GM23338 (cell line): Measurements from ENCODE around the gene RASGRF2. TPM values are rescaled to one million over a fixed set of nuclear protein-coding genes. Genes with fewer than 3 reads are reported as not detected.

ENCODE experiments used
- ATAC-seq: fragments of 200-7000 bp; cut with Tn5 transposase; 3 replicates; pipeline ENCODE4 v1.9.1; 2020
- DNase-seq: peaks from one replicate; pipeline ENCODE4 v3.0.0-alpha.2; 2015; ENCODE audit warnings: low spot score
- H2AFZ ChIP-seq: fragments of 200-600 bp; sonication (generic); 2 replicates; pipeline ENCODE4 v1.8.0; 2016; ENCODE audit warnings: antibody characterized with exemption, mild to moderate bottlenecking, moderate library complexity
- H3F3A ChIP-seq: fragments of 200-600 bp; sonication (generic); replicated peaks from 2 replicates; pipeline ENCODE4 v1.8.0; 2017; ENCODE audit warnings: antibody characterized with exemption, mixed run types, low read depth
- H3K27ac ChIP-seq: fragments of 200-600 bp; sonication (generic); 2 replicates; pipeline ENCODE4 v1.6.1; 2016; ENCODE audit warnings: low read depth
- H3K27me3 ChIP-seq: fragments of 200-600 bp; sonication (generic); 2 replicates; pipeline ENCODE4 v1.8.0; 2016; ENCODE audit warnings: mild to moderate bottlenecking, mixed run types, moderate library complexity; ENCODE audit not compliant: insufficient read depth
- H3K36me3 ChIP-seq: fragments of 200-600 bp; sonication (generic); 2 replicates; pipeline ENCODE4 v1.8.0; 2016; ENCODE audit warnings: mild to moderate bottlenecking; ENCODE audit not compliant: insufficient read depth
- H3K4me1 ChIP-seq: fragments of 200-600 bp; sonication (generic); 2 replicates; pipeline ENCODE4 v1.8.0; 2016; ENCODE audit warnings: mild to moderate bottlenecking, moderate library complexity; ENCODE audit not compliant: insufficient read depth
- H3K4me2 ChIP-seq: fragments of 200-600 bp; sonication (generic); 2 replicates; pipeline ENCODE4 v1.7.1; 2017; ENCODE audit warnings: mixed run types
- H3K4me3 ChIP-seq: fragments of 200-600 bp; sonication (generic); 2 replicates; pipeline ENCODE4 v1.6.1; 2016; ENCODE audit warnings: mixed run types
- H3K79me2 ChIP-seq: fragments of 200-600 bp; sonication (generic); replicated peaks from 2 replicates; pipeline ENCODE4 v1.8.0; 2017; ENCODE audit warnings: mild to moderate bottlenecking; ENCODE audit not compliant: insufficient read depth
- H3K9me2 ChIP-seq: fragments of 200-600 bp; sonication (generic); 2 replicates; pipeline ENCODE4 v1.8.0; 2017; ENCODE audit not compliant: insufficient read depth
- H4K20me1 ChIP-seq: fragments of 200-600 bp; sonication (generic); replicated peaks from 2 replicates; pipeline ENCODE4 v1.8.0; 2017; ENCODE audit warnings: mild to moderate bottlenecking; ENCODE audit not compliant: insufficient read depth
- H3K27ac Mint-ChIP-seq: 2 replicates; pipeline ENCODE4 v1.8.0; 2020; ENCODE audit warnings: inconsistent platforms, mild to moderate bottlenecking, moderate library complexity, mixed read lengths
- H3K27me3 Mint-ChIP-seq: 3 replicates; pipeline ENCODE4 v1.8.0; 2022; ENCODE audit warnings: low read depth, mild to moderate bottlenecking, moderate library complexity, mixed read lengths, inconsistent platforms; ENCODE audit not compliant: insufficient read depth, poor library complexity
- H3K36me3 Mint-ChIP-seq: 3 replicates; pipeline ENCODE4 v1.8.0; 2021; ENCODE audit warnings: low read depth, mild to moderate bottlenecking, inconsistent platforms, moderate library complexity, mixed read lengths
- H3K4me1 Mint-ChIP-seq: 3 replicates; pipeline ENCODE4 v1.8.0; 2020; ENCODE audit warnings: mild to moderate bottlenecking, inconsistent platforms, mixed read lengths
- H3K4me3 Mint-ChIP-seq: 3 replicates; pipeline ENCODE4 v1.8.0; 2021; ENCODE audit warnings: moderate library complexity, mild to moderate bottlenecking, inconsistent platforms, mixed read lengths
- H3K9me3 Mint-ChIP-seq: 3 replicates; pipeline ENCODE4 v1.8.0; 2020; ENCODE audit warnings: moderate library complexity, mild to moderate bottlenecking, inconsistent platforms, mixed read lengths
- EZH2 ChIP-seq: fragments of 200-600 bp; sonication (generic); IDR thresholded peaks from one replicate; pipeline ENCODE4 v1.8.0; 2017; ENCODE audit warnings: antibody characterized with exemption, mild to moderate bottlenecking, low read depth; ENCODE audit not compliant: unreplicated experiment
- JUNB ChIP-seq: IDR thresholded peaks from one replicate; pipeline ENCODE4 v1.6.1; 2016; ENCODE audit warnings: antibody characterized with exemption; ENCODE audit not compliant: unreplicated experiment
- POLR2AphosphoS5 ChIP-seq: IDR thresholded peaks from 2 replicates; pipeline ENCODE4 v1.6.1; 2016; ENCODE audit warnings: antibody characterized with exemption, low read depth
- polyA plus RNA-seq: library from polyadenylated mRNA; unstranded; fragments of >200 nt; fragmentation: Nextera tagmentation; extraction: Ambion mirVana; gene quantifications from 2 replicates; pipeline ENCODE4 v1.2.1, GENCODE V29; 2016
- total RNA-seq: library from RNA; depleted of rRNA; stranded (reverse); fragments of >200 nt; shearing (Covaris generic); gene quantifications from 2 replicates; pipeline ENCODE4 v1.2.3, GENCODE V29; 2014
- TF ChIP-seq, protein P1 (sequence below): fragments of 250-450 bp; sonication (Bioruptor Pico); IDR thresholded peaks from 2 replicates; pipeline ENCODE4 v1.5.0; 2020; ENCODE audit warnings: mild to moderate bottlenecking, moderate library complexity
- TF ChIP-seq, protein P2 (sequence below), 2 experiments: fragments of 200-600 bp in 1 of 2; sonication (generic) in 1 of 2; conservative IDR thresholded peaks; 2 replicates each; pipeline versions ENCODE4 v1.5.1 to v1.6.1; 2016 to 2017; ENCODE audit warnings: antibody characterized with exemption in 2 of 2, low read depth in 2 of 2, mild to moderate bottlenecking in 2 of 2, moderate library complexity in 1 of 2
- TF ChIP-seq, protein P3 (sequence below): IDR thresholded peaks from 2 replicates; pipeline ENCODE4 v1.6.1; 2016; ENCODE audit warnings: antibody characterized with exemption
- TF ChIP-seq, protein P4 (sequence below): IDR thresholded peaks from one replicate; pipeline ENCODE4 v1.6.1; 2018; ENCODE audit warnings: antibody characterized with exemption; ENCODE audit not compliant: unreplicated experiment

Gene RASGRF2
- total and polyA plus RNA-seq, 2 experiments from 2014 or later = 5.0 to 19.2 TPM

DNA sequence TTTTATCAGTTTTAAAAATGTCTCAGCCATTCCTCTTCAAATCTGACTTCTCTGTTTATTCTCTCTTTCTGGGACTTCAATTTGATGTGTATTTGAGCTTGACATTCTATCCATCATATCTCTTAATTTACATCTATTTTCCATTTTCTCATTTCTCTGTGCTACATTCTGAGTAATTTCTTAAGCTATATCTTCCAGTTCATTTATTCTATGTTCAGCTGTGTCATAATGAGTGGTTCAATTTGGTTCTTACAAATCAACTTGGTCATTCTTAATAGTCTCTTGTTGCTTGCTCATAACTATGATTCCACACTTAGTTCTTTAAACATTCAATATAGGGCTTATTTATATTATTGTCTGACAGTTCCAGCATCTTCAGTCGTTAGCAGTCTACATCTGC, 289.8 kb downstream of the RASGRF2 start (continued):
- TF ChIP-seq, protein P1, sequence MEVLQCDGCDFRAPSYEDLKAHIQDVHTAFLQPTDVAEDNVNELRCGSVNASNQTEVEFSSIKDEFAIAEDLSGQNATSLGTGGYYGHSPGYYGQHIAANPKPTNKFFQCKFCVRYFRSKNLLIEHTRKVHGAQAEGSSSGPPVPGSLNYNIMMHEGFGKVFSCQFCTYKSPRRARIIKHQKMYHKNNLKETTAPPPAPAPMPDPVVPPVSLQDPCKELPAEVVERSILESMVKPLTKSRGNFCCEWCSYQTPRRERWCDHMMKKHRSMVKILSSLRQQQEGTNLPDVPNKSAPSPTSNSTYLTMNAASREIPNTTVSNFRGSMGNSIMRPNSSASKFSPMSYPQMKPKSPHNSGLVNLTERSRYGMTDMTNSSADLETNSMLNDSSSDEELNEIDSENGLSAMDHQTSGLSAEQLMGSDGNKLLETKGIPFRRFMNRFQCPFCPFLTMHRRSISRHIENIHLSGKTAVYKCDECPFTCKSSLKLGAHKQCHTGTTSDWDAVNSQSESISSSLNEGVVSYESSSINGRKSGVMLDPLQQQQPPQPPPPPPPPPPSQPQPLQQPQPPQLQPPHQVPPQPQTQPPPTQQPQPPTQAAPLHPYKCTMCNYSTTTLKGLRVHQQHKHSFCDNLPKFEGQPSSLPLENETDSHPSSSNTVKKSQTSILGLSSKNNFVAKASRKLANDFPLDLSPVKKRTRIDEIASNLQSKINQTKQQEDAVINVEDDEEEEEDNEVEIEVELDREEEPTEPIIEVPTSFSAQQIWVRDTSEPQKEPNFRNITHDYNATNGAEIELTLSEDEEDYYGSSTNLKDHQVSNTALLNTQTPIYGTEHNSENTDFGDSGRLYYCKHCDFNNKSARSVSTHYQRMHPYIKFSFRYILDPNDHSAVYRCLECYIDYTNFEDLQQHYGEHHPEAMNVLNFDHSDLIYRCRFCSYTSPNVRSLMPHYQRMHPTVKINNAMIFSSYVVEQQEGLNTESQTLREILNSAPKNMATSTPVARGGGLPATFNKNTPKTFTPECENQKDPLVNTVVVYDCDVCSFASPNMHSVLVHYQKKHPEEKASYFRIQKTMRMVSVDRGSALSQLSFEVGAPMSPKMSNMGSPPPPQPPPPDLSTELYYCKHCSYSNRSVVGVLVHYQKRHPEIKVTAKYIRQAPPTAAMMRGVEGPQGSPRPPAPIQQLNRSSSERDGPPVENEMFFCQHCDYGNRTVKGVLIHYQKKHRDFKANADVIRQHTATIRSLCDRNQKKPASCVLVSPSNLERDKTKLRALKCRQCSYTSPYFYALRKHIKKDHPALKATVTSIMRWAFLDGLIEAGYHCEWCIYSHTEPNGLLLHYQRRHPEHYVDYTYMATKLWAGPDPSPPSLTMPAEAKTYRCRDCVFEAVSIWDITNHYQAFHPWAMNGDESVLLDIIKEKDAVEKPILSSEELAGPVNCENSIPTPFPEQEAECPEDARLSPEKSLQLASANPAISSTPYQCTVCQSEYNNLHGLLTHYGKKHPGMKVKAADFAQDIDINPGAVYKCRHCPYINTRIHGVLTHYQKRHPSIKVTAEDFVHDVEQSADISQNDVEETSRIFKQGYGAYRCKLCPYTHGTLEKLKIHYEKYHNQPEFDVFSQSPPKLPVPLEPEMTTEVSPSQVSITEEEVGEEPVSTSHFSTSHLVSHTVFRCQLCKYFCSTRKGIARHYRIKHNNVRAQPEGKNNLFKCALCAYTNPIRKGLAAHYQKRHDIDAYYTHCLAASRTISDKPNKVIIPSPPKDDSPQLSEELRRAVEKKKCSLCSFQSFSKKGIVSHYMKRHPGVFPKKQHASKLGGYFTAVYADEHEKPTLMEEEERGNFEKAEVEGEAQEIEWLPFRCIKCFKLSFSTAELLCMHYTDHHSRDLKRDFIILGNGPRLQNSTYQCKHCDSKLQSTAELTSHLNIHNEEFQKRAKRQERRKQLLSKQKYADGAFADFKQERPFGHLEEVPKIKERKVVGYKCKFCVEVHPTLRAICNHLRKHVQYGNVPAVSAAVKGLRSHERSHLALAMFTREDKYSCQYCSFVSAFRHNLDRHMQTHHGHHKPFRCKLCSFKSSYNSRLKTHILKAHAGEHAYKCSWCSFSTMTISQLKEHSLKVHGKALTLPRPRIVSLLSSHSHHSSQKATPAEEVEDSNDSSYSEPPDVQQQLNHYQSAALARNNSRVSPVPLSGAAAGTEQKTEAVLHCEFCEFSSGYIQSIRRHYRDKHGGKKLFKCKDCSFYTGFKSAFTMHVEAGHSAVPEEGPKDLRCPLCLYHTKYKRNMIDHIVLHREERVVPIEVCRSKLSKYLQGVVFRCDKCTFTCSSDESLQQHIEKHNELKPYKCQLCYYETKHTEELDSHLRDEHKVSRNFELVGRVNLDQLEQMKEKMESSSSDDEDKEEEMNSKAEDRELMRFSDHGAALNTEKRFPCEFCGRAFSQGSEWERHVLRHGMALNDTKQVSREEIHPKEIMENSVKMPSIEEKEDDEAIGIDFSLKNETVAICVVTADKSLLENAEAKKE (CRISPR knock-in tag) = no peak
- TF ChIP-seq, protein P2, sequence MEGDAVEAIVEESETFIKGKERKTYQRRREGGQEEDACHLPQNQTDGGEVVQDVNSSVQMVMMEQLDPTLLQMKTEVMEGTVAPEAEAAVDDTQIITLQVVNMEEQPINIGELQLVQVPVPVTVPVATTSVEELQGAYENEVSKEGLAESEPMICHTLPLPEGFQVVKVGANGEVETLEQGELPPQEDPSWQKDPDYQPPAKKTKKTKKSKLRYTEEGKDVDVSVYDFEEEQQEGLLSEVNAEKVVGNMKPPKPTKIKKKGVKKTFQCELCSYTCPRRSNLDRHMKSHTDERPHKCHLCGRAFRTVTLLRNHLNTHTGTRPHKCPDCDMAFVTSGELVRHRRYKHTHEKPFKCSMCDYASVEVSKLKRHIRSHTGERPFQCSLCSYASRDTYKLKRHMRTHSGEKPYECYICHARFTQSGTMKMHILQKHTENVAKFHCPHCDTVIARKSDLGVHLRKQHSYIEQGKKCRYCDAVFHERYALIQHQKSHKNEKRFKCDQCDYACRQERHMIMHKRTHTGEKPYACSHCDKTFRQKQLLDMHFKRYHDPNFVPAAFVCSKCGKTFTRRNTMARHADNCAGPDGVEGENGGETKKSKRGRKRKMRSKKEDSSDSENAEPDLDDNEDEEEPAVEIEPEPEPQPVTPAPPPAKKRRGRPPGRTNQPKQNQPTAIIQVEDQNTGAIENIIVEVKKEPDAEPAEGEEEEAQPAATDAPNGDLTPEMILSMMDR (conservative IDR thresholded peaks at IDR 0.05; ENCODE audit: low read depth in 2 of 2) = no peak

DNA sequence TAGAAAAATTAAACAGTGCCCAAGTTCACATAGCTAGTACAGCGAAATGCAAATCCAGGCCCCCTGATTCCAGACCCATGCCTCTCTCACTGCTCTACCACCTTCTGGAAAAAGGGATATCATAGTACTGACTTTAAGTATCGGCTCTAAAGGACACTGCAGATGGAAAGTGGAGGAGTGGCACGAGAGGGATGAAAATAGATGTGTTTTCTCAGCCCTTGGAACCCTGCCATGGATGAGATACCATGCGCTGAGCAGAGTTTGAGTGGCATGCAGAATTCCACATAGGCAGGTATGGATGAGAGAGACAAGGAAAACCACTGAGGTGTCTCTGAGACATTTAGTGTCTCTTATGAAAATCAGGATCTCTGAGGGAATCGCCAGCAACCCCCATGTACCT, 291.8 kb downstream of the RASGRF2 start:
- Histone ChIP-seq H3K27me3 (no peaks in the 10 kb centered on the region), H3K4me3 (no peak overlapping the region), H3K4me2 (no peak overlapping the region), H2AFZ (no peak overlapping the region), H4K20me1 (peaks cover 10% of the 10 kb centered on the region; the same call in 1 of the 2 replicates), H3K36me3 (no peaks in the 10 kb centered on the region), H3K9me2 (no peaks in the 10 kb centered on the region), H3K4me1 (peaks cover 5% of the 10 kb centered on the region), H3F3A (no peaks in the 10 kb centered on the region), H3K79me2 (no peaks in the 10 kb centered on the region; the same call in 1 of the 2 replicates), H3K27ac (no peak overlapping the region)
- Mint-ChIP-seq H3K4me1 (peaks cover 37% of the 10 kb centered on the region), H3K27ac (no peak overlapping the region), H3K36me3 (peaks cover 9% of the 10 kb centered on the region; the same call in 2 of the 3 replicates), H3K27me3 (no peaks in the 10 kb centered on the region), H3K9me3 (no peaks in the 10 kb centered on the region), H3K4me3 (no peak overlapping the region)
- ATAC-seq = no peak
- DNase-seq = no peak
- TF ChIP-seq, protein P2 (conservative IDR thresholded peaks at IDR 0.05; ENCODE audit: low read depth in 2 of 2) = no peak
- TF ChIP-seq EZH2 = no peak
- TF ChIP-seq JUNB = no peak
- TF ChIP-seq, protein P3, sequence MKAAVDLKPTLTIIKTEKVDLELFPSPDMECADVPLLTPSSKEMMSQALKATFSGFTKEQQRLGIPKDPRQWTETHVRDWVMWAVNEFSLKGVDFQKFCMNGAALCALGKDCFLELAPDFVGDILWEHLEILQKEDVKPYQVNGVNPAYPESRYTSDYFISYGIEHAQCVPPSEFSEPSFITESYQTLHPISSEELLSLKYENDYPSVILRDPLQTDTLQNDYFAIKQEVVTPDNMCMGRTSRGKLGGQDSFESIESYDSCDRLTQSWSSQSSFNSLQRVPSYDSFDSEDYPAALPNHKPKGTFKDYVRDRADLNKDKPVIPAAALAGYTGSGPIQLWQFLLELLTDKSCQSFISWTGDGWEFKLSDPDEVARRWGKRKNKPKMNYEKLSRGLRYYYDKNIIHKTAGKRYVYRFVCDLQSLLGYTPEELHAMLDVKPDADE = no peak
- TF ChIP-seq, protein P4, sequence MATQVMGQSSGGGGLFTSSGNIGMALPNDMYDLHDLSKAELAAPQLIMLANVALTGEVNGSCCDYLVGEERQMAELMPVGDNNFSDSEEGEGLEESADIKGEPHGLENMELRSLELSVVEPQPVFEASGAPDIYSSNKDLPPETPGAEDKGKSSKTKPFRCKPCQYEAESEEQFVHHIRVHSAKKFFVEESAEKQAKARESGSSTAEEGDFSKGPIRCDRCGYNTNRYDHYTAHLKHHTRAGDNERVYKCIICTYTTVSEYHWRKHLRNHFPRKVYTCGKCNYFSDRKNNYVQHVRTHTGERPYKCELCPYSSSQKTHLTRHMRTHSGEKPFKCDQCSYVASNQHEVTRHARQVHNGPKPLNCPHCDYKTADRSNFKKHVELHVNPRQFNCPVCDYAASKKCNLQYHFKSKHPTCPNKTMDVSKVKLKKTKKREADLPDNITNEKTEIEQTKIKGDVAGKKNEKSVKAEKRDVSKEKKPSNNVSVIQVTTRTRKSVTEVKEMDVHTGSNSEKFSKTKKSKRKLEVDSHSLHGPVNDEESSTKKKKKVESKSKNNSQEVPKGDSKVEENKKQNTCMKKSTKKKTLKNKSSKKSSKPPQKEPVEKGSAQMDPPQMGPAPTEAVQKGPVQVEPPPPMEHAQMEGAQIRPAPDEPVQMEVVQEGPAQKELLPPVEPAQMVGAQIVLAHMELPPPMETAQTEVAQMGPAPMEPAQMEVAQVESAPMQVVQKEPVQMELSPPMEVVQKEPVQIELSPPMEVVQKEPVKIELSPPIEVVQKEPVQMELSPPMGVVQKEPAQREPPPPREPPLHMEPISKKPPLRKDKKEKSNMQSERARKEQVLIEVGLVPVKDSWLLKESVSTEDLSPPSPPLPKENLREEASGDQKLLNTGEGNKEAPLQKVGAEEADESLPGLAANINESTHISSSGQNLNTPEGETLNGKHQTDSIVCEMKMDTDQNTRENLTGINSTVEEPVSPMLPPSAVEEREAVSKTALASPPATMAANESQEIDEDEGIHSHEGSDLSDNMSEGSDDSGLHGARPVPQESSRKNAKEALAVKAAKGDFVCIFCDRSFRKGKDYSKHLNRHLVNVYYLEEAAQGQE = no peak
- TF ChIP-seq POLR2AphosphoS5 = no peak
